VCaP (cell line): ENCODE data around the gene WDR49.

Source experiments
- H3K27ac ChIP-seq: fragments of 450-650 bp; 2 replicates; pipeline ENCODE4 v1.5.1; 2017
- CTCF ChIP-seq: fragments of 450-650 bp; conservative IDR thresholded peaks from 2 replicates; pipeline ENCODE4 v1.5.1; 2017; ENCODE audit warnings: mild to moderate bottlenecking, moderate library complexity

Gene WDR49

GRCh38 chr3:167456157-167456799 lies 197.5 kb downstream of the WDR49 start:
- TF ChIP-seq CTCF: no peak
- H3K27ac ChIP-seq: no peak overlapping the region

- H3K27ac ChIP-seq: no peak overlapping the region
- TF ChIP-seq CTCF: no peak
Observed at GRCh38 chr3:167453815-167454214, 199.9 kb downstream of the WDR49 start.

- no peak for TF ChIP-seq CTCF
- H3K27ac ChIP-seq: no peak overlapping the region
Observed at GRCh38 chr3:167451282-167451681, 202.5 kb downstream of the WDR49 start.

GRCh38 chr3:167450675-167451074 lies 203.1 kb downstream of the WDR49 start:
- H3K27ac ChIP-seq: no peak overlapping the region
- no peak for TF ChIP-seq CTCF

- no peak overlapping the region for H3K27ac ChIP-seq
- TF ChIP-seq CTCF: no peak
Observed at GRCh38 chr3:167450195-167450594, 203.5 kb downstream of the WDR49 start.

- no peak overlapping the region for H3K27ac ChIP-seq
- no peak for TF ChIP-seq CTCF
Observed at GRCh38 chr3:167445491-167445890, 208.3 kb downstream of the WDR49 start.

GRCh38 chr3:167441256-167441655 lies 212.5 kb downstream of the WDR49 start:
- TF ChIP-seq CTCF: no peak
- no peak overlapping the region for H3K27ac ChIP-seq
